HepG2 (cell line): ENCODE data around the gene VPS13D. TPM values are rescaled to one million over a fixed set of nuclear protein-coding genes. Genes with fewer than 3 reads are reported as not detected.

Experiments
- CHD2 ChIP-seq: IDR thresholded peaks from 2 replicates; pipeline ENCODE4 v1.6.1; 2011; ENCODE audit warnings: low read depth, low read length, improper control_type of control experiment
- CREB1 ChIP-seq, 2 experiments: fragments of 450-650 bp in 1 of 2; IDR thresholded peaks; 2 replicates each; pipeline ENCODE4 v1.6.1; 2016 to 2017; ENCODE audit warnings: control low read depth in 1 of 2, mild to moderate bottlenecking in 1 of 2, missing compliant biosample characterization in 1 of 2, missing genetic modification characterization in 1 of 2
- GABPB1 ChIP-seq: IDR thresholded peaks from 2 replicates; pipeline ENCODE4 v1.6.1; 2016; ENCODE audit warnings: mild to moderate bottlenecking, missing genetic modification reagents, moderate library complexity, missing compliant biosample characterization
- GATAD2A ChIP-seq: IDR thresholded peaks from 2 replicates; pipeline ENCODE4 v1.6.1; 2016
- HMG20B ChIP-seq: conservative IDR thresholded peaks from 2 replicates; pipeline ENCODE4 v1.6.1; 2016; ENCODE audit warnings: missing genetic modification reagents, missing compliant biosample characterization
- MAX ChIP-seq: IDR thresholded peaks from 2 replicates; pipeline ENCODE4 v1.6.1; 2012; ENCODE audit warnings: inconsistent platforms
- PATZ1 ChIP-seq: sonication (generic); formaldehyde crosslinking; IDR thresholded peaks from 2 replicates; pipeline ENCODE4 v1.4.0; 2020; ENCODE audit warnings: missing genetic modification reagents
- POLR2G ChIP-seq: fragments of 200-400 bp; formaldehyde crosslinking; IDR thresholded peaks from 2 replicates; pipeline ENCODE4 v1.6.1; 2018; ENCODE audit warnings: mild to moderate bottlenecking, low read depth, low read length, moderate library complexity
- RARA ChIP-seq: IDR thresholded peaks from 2 replicates; pipeline ENCODE4 v1.6.1; 2016; ENCODE audit warnings: missing genetic modification reagents, missing compliant biosample characterization
- SIN3A ChIP-seq: IDR thresholded peaks from 2 replicates; pipeline ENCODE4 v1.6.1; 2011; ENCODE audit warnings: low read depth, mild to moderate bottlenecking, control low read depth, low read length, borderline replicate concordance
- SP5 ChIP-seq: IDR thresholded peaks from 2 replicates; pipeline ENCODE4 v1.6.1; 2016; ENCODE audit warnings: low read depth, borderline replicate concordance
- SRSF9 ChIP-seq: fragments of 200-400 bp; formaldehyde crosslinking; IDR thresholded peaks from 2 replicates; pipeline ENCODE4 v1.6.1; 2018; ENCODE audit warnings: borderline replicate concordance, mild to moderate bottlenecking, low read depth, low read length; ENCODE audit not compliant: insufficient read depth, poor library complexity, severe bottlenecking
- TAF1 ChIP-seq: sonication (generic); formaldehyde crosslinking; IDR thresholded peaks from 2 replicates; pipeline ENCODE4 v1.4.0; 2020; ENCODE audit warnings: missing genetic modification reagents
- TSC22D2 ChIP-seq: sonication (generic); formaldehyde crosslinking; IDR thresholded peaks from 2 replicates; pipeline ENCODE4 v1.5.1; 2020; ENCODE audit warnings: missing genetic modification reagents, mild to moderate bottlenecking, borderline replicate concordance
- ZBTB4 ChIP-seq: sonication (generic); formaldehyde crosslinking; IDR thresholded peaks from 2 replicates; pipeline ENCODE4 v1.4.0; 2020; ENCODE audit warnings: missing genetic modification reagents, mild to moderate bottlenecking, borderline replicate concordance
- ZFP82 ChIP-seq: sonication (generic); formaldehyde crosslinking; IDR thresholded peaks from 2 replicates; pipeline ENCODE4 v1.5.1; 2020; ENCODE audit warnings: mild to moderate bottlenecking, missing genetic modification reagents, borderline replicate concordance
- ZNF280D ChIP-seq: sonication (generic); formaldehyde crosslinking; IDR thresholded peaks from 2 replicates; pipeline ENCODE4 v1.5.1; 2020; ENCODE audit warnings: mild to moderate bottlenecking, missing genetic modification reagents
- ZNF362 ChIP-seq: sonication (generic); formaldehyde crosslinking; IDR thresholded peaks from 2 replicates; pipeline ENCODE4 v1.4.0; 2020; ENCODE audit warnings: missing genetic modification reagents, mild to moderate bottlenecking, borderline replicate concordance
- polyA plus RNA-seq, 8 experiments: library from polyadenylated mRNA; depleted of rRNA in 3 of 8; stranded (reverse) in 7 of 8; unstranded in 1 of 8; fragments of >200 nt; fragmentation: Illumina TruSeq in 4 of 8; extraction: Trizol in 4 of 8; gene quantifications; 2 replicates each; pipeline versions ENCODE4 v1.2.1 to v1.2.3, GENCODE V29; 2011 to 2016; ENCODE audit warnings: low read depth in 4 of 8, missing spikeins in 1 of 8, mixed read lengths in 1 of 8; ENCODE audit not compliant: insufficient read depth in 1 of 8
- total RNA-seq, 5 experiments: library from RNA; depleted of rRNA; stranded (reverse); fragments of >200 nt; fragmentation: Illumina TruSeq; extraction: Trizol; gene quantifications; 2 replicates each; pipeline ENCODE4 v1.2.3, GENCODE V29; 2016; ENCODE audit warnings: low read depth in 1 of 5

The VPS13D gene
- total and polyA plus RNA-seq, 2 of the 13 experiments (the other 11 are each of a cell fraction or from before 2014, with no cell fraction given): 8.6 to 13.9 TPM

GRCh38 chr1:12525311-12526181 is 295.7 kb downstream of the VPS13D start (continued):
- TF ChIP-seq SP5 (CRISPR knock-in tag): peak; percentile 93
- TF ChIP-seq TSC22D2 (CRISPR knock-in tag): peak; percentile 20; the same call in 1 of the 2 replicates
- no peak for TF ChIP-seq CREB1 (IDR thresholded peaks at IDR 0.05)
- peak; percentile 85 for TF ChIP-seq CREB1 (CRISPR knock-in tag; IDR thresholded peaks at IDR 0.05)
- peak; percentile 97 for TF ChIP-seq GATAD2A (CRISPR knock-in tag)
- no peak for TF ChIP-seq SIN3A
- peak; percentile 81; the same call in 1 of the 2 replicates for TF ChIP-seq ZBTB4 (CRISPR knock-in tag)
- peak; percentile 83; the same call in 1 of the 2 replicates for TF ChIP-seq ZNF280D (CRISPR knock-in tag)
- TF ChIP-seq POLR2G: peak; percentile 83
- TF ChIP-seq SRSF9: no peak
- TF ChIP-seq MAX: peak; percentile 44; the same call in 1 of the 2 replicates
- no peak; the same call in 1 of the 2 replicates for TF ChIP-seq ZNF362
- peak; percentile 94 for TF ChIP-seq RARA (CRISPR knock-in tag)
- TF ChIP-seq GABPB1 (CRISPR knock-in tag): no peak; the same call in 1 of the 2 replicates
- peak; percentile 93 for TF ChIP-seq ZFP82 (CRISPR knock-in tag)
- TF ChIP-seq PATZ1 (CRISPR knock-in tag): peak; percentile 92
- no peak for TF ChIP-seq CHD2
- TF ChIP-seq HMG20B (CRISPR knock-in tag): 0 out of 2 replicates have a peak, but pooled peaks have one; percentile 49
- peak; percentile 42; the same call in 1 of the 2 replicates for TF ChIP-seq TAF1 (CRISPR knock-in tag)
